Cerebellar nuclear complex (tissue), 1 donor: Measurements from ENCODE around the gene ZNF831.

ENCODE experiments used
- DNase-seq, 2 experiments: peaks; one replicate each; lab custom pipeline; 2025; lab: John Stamatoyannopoulos, UW

The ZNF831 gene

DNA sequence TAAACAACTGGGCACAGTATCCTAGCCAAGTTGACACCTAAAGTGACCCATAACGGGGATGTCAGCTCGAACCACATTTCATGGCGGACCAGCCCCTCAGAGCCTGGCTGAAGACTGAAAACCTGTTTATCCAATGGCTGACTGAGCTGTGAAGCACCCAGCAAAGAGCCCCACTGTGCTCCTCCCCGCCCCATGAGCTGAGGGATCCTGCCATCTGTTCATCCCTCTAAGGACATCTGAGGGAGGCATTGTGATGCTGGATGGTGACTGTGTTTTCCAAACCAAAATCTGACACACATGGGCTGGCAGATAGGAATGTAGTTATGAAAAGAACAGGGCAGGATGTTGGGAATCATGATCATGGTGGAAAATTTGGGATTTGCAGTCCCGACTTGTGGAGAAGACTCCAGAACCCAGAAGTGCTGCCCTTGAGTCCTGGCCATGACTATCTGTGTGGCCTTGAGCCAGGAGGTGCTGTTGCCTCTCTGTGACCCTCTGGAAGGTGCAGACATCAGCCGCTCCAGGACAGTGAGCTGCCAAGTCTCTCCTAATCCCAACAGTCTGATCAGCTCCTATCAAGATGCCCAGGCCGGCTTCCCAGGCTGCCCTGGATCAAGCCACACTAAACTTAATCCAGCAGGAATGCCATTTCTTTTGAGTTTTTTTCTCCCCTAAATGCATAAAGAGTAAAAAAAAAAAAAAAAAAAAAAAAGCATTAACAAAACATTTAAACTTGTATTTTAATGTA, 142.5 kb downstream of the ZNF831 start:
- no peak for DNase-seq

DNA sequence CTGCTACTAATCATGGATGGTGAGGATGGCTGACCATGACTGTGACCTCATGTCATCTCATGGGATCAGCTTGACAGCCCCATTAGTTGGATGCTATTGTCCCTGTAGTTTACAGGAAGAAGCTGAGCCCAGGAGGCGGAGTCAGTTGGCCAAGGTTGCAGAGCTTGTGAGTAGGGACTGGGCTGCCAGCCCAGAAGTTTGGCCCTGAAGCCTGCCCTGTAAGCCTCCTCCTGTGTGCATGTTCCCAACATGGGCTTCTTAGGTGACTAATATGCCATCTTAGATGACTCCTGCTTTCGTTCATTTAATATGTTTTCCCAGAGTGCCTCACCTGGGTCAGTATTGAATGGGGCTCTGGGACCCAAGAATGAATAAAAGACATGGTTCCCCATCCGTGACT, 143.6 kb downstream of the ZNF831 start:
- DNase-seq = no peak
